ENCODE measurements around the gene CHMP6. TPM values are rescaled to one million over a fixed set of nuclear protein-coding genes. Genes with fewer than 3 reads are reported as not detected.

CHMP6 gene
- 10 to 100 TPM; 10.4 to 32.3 TPM for total RNA-seq

DNA sequence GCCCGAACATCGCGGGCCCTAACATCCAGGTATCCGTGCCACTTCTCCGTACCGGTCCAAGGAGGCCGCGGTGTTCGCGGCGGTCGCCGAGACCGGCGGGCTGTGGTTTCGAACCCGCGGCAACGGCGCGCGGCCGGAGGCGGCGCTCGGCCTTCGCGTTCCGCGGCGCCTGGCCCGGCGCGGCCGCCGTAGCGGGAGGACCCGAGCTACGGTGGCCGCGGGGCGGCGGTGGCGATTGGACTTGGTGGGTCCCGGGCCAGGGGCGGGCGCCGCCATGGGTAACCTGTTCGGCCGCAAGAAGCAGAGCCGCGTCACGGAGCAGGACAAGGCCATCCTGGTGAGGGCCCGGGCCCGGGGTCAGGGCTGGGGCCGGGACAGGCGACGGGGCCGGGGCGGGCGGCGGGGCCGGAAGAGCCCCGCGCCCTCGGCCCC, at the start of gene CHMP6:
CHMP6 (plus strand) TSS at position 197 of the 432 bp plus-strand sequence; CDS start at position 275, 78 bp downstream.
- Histone ChIP-seq H3K27ac (peak within 1 kb of the TSS in 3 of 4 donors; percentile 36 to 52 (median 44)), H3K9me3 (no peaks in the 10 kb centered on the region), H3K36me3 (replicated peaks in 1 of 2; ENCODE audit: insufficient read depth in 1 of 2, low read depth in 2 of 2) (peaks cover 0 to 5% of the 10 kb centered on the region in 2 donors), H3K4me3 (peak within 1 kb of the TSS; percentile 51 to 70), H3K4me1 (peaks cover 35% of the 10 kb centered on the region), H3K27me3 (no peaks in the 10 kb centered on the region)
- 0% methylated on average over 1 to 66 of the region's 66 CpGs for WGBS, 2 donors
- ATAC-seq (peak; percentile 85), DNase-seq (peak; percentile 75 to 78 (median 77))
- intact Hi-C loops (cut with DNase I) = no loop called here
- TF ChIP-seq POLR2A (IDR thresholded peaks at IDR 0.05) (peak in 1 of 3 donors; percentile 34), CTCF (IDR thresholded peaks at IDR 0.05) (peak in 2 of 7 experiments; percentile 47 to 61)

GRCh38 chr17:80942423-80943345, 49.0 kb upstream of the CHMP6 start:
- H3K36me3 ChIP-seq (replicated peaks in 1 of 2; ENCODE audit: insufficient read depth in 1 of 2, low read depth in 2 of 2) = peaks cover 0 to 8% of the 10 kb centered on the region in 2 donors
- H3K27ac ChIP-seq = no peak overlapping the region
- WGBS, 2 donors = 82 to 84% methylated on average over 31 to 38 of the region's 38 CpGs

DNA sequence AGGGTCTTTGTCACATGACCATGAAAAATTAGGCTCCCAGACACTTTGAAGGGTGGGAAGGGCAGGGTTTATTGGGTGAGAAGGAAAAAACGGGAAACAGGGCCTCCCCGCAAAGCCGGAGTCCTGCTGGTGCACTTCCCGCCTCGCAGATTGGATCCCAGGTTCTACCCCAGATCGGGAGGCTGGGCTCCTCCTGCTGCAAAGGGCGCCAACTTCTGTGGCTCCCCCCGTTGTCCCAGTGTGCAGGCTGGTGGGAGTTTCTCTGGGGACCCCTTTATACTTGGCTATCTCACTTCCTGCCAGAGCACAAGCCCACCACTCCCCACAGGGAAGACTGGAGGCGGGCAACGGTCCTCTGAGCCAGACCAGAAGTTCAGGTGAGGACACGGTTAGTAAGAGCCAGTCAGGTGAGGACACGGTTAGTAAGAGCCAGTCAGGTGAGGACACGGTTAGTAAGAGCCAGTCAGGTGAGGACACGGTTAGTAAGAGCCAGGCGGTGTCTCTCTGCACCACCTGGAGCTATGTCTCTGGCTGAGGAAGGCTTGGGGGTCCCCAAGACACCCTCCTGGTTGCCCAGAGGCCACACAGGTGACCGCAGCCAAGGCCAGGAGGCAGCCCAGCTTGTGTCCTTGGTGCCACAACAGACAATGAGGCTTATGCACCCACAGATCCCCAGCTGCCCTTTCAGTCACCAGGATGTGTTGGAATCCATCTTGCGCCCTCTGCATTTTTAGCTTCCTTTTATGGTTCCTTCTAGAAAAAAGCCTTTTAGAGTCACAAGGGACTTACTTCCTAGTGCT, 48.1 kb upstream of the CHMP6 start:
- intact Hi-C loops (cut with DNase I) = no loop called here
- H3K36me3 ChIP-seq (replicated peaks in 1 of 2; ENCODE audit: insufficient read depth in 1 of 2, low read depth in 2 of 2) = peaks cover 0 to 8% of the 10 kb centered on the region in 2 donors
- H3K4me3 ChIP-seq = no peak overlapping the region
- WGBS, 2 donors = 92 to 94% methylated on average over 13 to 17 of the region's 17 CpGs
- no peaks in the 10 kb centered on the region for H3K27me3 ChIP-seq
- no peak overlapping the region for H3K27ac ChIP-seq
- H3K9me3 ChIP-seq = no peaks in the 10 kb centered on the region
- ATAC-seq (no peak), DNase-seq (peak in 1 of 4 donors; percentile 2)
- H3K4me1 ChIP-seq = no peaks in the 10 kb centered on the region
- TF ChIP-seq POLR2A (IDR thresholded peaks at IDR 0.05) = no peak
- no peak for TF ChIP-seq CTCF (IDR thresholded peaks at IDR 0.05)

More at GRCh38 chr17:80942423-80943345, 49.0 kb upstream of the CHMP6 start:
- no peaks in the 10 kb centered on the region for H3K9me3 ChIP-seq
- no peaks in the 10 kb centered on the region for H3K27me3 ChIP-seq
- H3K4me3 ChIP-seq = no peak overlapping the region
- DNase-seq (peak; percentile 50 to 68 (median 66)), ATAC-seq (peak; percentile 57)
- no peak for TF ChIP-seq POLR2A (IDR thresholded peaks at IDR 0.05)
- TF ChIP-seq CTCF (IDR thresholded peaks at IDR 0.05) = no peak
- no peaks in the 10 kb centered on the region for H3K4me1 ChIP-seq
- intact Hi-C loops (cut with DNase I) = no loop called here

DNA sequence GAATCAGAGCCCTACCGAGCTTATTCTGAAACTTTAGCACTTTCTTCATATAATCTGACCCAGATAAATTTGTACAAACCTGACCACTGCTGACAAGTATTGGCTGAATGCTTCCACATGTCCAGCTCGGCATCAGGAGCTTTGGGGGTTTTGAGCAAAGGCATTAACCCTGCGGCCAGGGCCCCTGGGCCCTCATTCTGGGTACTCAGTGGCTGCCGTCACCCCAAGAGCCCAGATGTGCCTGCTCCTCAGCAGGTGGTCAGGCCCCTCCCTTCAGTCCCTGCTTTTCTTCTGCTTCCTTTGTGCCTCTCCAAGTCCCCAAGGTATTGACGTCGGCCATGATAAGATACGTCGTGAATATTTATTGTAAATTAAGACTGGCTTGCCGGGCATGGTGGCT, 47.3 kb upstream of the CHMP6 start:
- Histone ChIP-seq H3K9me3 (no peaks in the 10 kb centered on the region), H3K4me3 (no peak overlapping the region), H3K4me1 (no peaks in the 10 kb centered on the region), H3K27me3 (no peaks in the 10 kb centered on the region), H3K36me3 (replicated peaks in 1 of 2; ENCODE audit: insufficient read depth in 1 of 2, low read depth in 2 of 2) (peaks cover 0 to 8% of the 10 kb centered on the region in 2 donors), H3K27ac (no peak overlapping the region)
- TF ChIP-seq POLR2A (IDR thresholded peaks at IDR 0.05) = no peak
- no peak for TF ChIP-seq CTCF (IDR thresholded peaks at IDR 0.05)
- DNase-seq (peak in 1 of 4 donors; percentile 4), ATAC-seq (no peak)
- intact Hi-C loops (cut with DNase I) = no loop called here
- WGBS, 2 donors = 90 to 93% methylated on average over 9 of the region's 9 CpGs
